ENCODE data around the gene YTHDF1.
"Not testable (repeated sequence)": the region's sequence is repeated elsewhere in the genome, so short reads cannot be mapped to it uniquely, and the experiment has no call there.

The YTHDF1 gene

DNA sequence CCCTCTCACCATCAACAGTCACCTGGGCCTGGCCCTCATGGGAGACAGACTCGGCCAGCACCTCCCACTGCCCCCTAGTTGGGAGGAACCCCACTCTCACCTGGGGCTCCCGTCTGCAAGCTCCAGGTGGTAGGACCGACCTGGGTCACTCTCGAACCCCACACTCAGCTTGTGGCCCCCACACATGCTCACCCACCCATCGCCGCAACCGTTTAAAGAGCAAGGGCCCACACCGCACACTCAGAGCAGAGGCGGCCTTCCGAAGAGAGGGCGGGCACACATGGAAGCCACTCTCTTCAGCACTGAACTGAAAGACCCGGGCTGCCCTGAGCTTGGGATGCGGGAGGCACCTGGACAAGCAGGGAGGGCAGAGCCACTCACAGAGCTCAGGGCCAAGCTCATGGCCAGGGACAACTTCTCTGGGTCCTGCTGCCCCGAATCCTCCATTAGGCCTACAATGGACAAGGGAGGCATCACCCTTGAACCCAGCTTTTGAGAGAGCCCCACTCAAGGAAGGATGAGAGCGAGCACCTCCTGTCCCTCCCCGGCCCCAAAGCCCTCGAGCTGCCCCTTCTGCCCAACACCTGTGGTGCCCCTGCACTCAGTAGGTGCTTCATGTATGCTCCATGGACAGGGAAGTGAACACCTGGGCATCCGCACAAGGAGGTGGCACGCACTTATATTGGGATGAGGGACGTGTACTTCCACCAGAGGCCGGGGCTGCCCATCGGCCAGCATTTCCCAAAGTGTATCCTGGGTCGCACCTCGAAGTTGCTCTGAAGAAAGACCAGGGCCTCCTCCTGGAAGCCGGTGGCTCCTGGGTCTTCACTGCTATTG, 50.4 kb downstream of the YTHDF1 start:
- H3K27me3 ChIP-seq (ENCODE audit: control insufficient read depth in 1 of 2, insufficient read depth in 2 of 2, low read length in 2 of 2) = peaks cover 0 to 4% of the 10 kb centered on the region in 2 donors
- H3K4me3 ChIP-seq (ENCODE audit: low read depth in 1 of 2, low read length in 2 of 2) = no peak overlapping the region

DNA sequence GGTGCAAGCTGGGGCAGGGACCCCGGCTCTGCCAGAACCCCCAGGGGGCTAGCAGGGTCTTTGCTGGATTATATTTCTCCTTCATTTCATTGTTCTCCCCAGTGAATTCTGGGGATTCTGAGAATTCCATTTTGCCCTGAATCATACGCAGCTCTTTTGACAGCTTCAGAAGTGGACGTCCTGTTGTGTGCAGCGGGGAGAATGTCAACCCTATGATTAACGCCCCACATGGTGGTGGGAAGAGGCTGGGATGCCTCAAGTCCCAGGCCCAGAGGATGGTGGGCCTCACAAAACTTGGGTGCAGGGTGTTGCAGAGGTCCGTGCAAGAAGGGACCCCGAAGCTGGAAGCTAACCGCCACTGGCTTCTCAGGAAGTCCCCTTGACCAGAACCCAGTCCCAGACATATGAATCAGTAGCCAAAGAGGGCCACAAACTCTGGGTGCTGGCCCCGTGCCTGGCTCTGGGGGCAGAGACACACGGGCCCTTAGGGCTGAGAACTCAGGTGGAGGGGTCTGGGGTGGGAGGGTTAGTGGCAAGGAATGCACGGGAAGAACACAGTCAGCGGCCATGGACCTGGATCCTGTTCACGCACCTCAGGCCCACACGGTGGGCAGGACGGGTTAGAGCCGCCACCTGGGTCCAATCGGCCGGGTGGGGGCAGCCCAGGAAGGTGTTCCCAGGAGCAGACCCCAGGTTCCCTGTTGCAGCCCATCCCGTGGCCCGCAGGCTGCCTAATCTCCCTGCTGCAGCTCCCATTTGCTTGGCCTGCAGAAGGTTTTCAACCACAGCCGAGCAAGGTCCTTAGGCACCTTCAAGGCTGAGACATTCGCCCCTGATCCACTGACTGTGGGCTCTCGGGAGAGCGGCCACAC, 51.2 kb downstream of the YTHDF1 start:
- no peak overlapping the region for H3K27ac ChIP-seq (ENCODE audit: low read depth, low read length)
- no peaks in the 10 kb centered on the region for H3K4me1 ChIP-seq (ENCODE audit: control insufficient read depth in 1 of 2, insufficient read depth in 2 of 2, low read length in 2 of 2)
- H3K9ac ChIP-seq (ENCODE audit: low read depth in 1 of 2, low read length in 2 of 2) = no peak overlapping the region
- peaks cover 0 to 4% of the 10 kb centered on the region in 2 donors for H3K27me3 ChIP-seq (ENCODE audit: control insufficient read depth in 1 of 2, insufficient read depth in 2 of 2, low read length in 2 of 2)
- H3K9me3 ChIP-seq (ENCODE audit: control insufficient read depth in 1 of 2, low read length in 2 of 2) = no peaks in the 10 kb centered on the region
- H3K36me3 ChIP-seq (ENCODE audit: control insufficient read depth in 1 of 2, insufficient read depth in 2 of 2, low read length in 2 of 2) = no peaks in the 10 kb centered on the region
- no peak overlapping the region for H3K4me3 ChIP-seq (ENCODE audit: low read depth in 1 of 2, low read length in 2 of 2)

More for the DNA sequence above, 50.4 kb downstream of the YTHDF1 start:
- H3K4me1 ChIP-seq (ENCODE audit: control insufficient read depth in 1 of 2, insufficient read depth in 2 of 2, low read length in 2 of 2) = no peaks in the 10 kb centered on the region
- no peak overlapping the region for H3K9ac ChIP-seq (ENCODE audit: low read depth in 1 of 2, low read length in 2 of 2)
- no peak overlapping the region for H3K27ac ChIP-seq (ENCODE audit: low read depth, low read length)
- no peaks in the 10 kb centered on the region for H3K9me3 ChIP-seq (ENCODE audit: control insufficient read depth in 1 of 2, low read length in 2 of 2)
- no peaks in the 10 kb centered on the region for H3K36me3 ChIP-seq (ENCODE audit: control insufficient read depth in 1 of 2, insufficient read depth in 2 of 2, low read length in 2 of 2)

DNA sequence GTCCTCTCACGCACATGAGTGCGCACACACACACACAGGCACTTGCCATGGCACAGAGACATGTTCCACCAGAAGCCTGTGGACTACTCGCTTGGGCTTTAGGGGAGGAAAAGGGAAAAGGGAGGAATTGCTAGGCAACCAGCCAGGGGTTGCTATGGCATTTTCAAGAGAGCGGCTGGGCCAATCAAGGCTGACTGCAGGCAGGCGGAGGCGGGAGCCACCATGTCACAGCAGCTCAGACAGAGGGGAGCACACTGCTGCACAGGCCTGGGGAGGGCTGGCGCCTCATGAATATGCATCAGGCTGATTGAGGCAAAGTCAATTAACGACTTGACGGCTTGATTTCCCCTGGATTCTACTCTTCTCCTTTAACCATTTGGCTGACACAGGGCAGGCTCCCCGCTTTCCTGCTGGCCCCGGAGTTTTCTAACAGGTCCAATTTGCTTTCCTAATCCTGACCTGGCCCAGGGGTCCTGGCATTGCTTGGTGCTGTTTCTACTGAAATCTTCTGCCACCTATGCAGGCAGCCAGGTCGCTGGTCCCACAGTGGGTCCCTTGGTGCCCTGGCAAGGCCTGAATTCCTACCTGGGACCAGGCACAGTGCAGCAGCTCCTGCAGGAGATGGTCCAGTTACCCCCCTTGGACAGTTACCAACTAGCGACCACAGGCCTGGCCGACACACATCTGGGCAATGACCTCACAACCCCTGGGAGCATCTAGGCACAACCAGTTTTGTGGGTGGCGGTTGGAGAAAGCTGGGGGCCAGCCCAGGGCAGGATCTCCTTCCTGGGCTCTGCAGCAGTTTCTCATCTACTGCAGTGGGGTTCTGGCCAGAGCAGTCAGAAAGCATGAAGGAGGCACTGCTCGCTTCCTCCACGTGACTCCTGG, 52.1 kb downstream of the YTHDF1 start:
- H3K9ac ChIP-seq (ENCODE audit: low read depth in 1 of 2, low read length in 2 of 2) = no peak overlapping the region
- H3K27ac ChIP-seq (ENCODE audit: low read depth, low read length) = no peak overlapping the region
- no peaks in the 10 kb centered on the region for H3K9me3 ChIP-seq (ENCODE audit: control insufficient read depth in 1 of 2, low read length in 2 of 2)
- no peak overlapping the region for H3K4me3 ChIP-seq (ENCODE audit: low read depth in 1 of 2, low read length in 2 of 2)
- H3K36me3 ChIP-seq (ENCODE audit: control insufficient read depth in 1 of 2, insufficient read depth in 2 of 2, low read length in 2 of 2) = no peaks in the 10 kb centered on the region
- H3K4me1 ChIP-seq (ENCODE audit: control insufficient read depth in 1 of 2, insufficient read depth in 2 of 2, low read length in 2 of 2) = no peaks in the 10 kb centered on the region
- peaks cover 0 to 4% of the 10 kb centered on the region in 2 donors for H3K27me3 ChIP-seq (ENCODE audit: control insufficient read depth in 1 of 2, insufficient read depth in 2 of 2, low read length in 2 of 2)

DNA sequence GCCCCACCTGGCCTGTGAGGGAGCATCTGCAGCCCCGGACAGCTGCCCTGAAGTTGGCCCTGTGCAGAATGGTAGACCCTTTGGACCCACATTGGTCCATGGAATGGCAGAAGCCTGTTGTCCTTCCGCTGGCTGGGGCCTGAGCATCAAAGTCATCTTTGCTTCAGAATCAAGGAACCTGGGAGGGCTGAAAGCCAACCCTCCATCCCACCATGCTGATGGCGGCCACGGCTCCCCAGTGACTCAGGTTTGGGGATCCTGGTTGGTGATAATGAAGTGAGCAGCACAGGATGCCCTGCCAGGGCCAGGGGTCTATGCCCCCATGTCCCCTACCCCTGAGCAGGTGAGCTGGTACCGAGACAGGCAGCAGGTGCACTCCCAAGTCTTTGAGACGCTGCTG, 52.8 kb downstream of the YTHDF1 start:
- Histone ChIP-seq H3K27me3 (ENCODE audit: control insufficient read depth in 1 of 2, insufficient read depth in 2 of 2, low read length in 2 of 2) (peaks cover 0 to 4% of the 10 kb centered on the region in 2 donors), H3K4me1 (ENCODE audit: control insufficient read depth in 1 of 2, insufficient read depth in 2 of 2, low read length in 2 of 2) (no peaks in the 10 kb centered on the region), H3K36me3 (ENCODE audit: control insufficient read depth in 1 of 2, insufficient read depth in 2 of 2, low read length in 2 of 2) (no peaks in the 10 kb centered on the region), H3K27ac (ENCODE audit: low read depth, low read length) (no peak overlapping the region), H3K9ac (ENCODE audit: low read depth in 1 of 2, low read length in 2 of 2) (no peak overlapping the region), H3K9me3 (ENCODE audit: control insufficient read depth in 1 of 2, low read length in 2 of 2) (no peaks in the 10 kb centered on the region), H3K4me3 (ENCODE audit: low read depth in 1 of 2, low read length in 2 of 2) (no peak overlapping the region)

DNA sequence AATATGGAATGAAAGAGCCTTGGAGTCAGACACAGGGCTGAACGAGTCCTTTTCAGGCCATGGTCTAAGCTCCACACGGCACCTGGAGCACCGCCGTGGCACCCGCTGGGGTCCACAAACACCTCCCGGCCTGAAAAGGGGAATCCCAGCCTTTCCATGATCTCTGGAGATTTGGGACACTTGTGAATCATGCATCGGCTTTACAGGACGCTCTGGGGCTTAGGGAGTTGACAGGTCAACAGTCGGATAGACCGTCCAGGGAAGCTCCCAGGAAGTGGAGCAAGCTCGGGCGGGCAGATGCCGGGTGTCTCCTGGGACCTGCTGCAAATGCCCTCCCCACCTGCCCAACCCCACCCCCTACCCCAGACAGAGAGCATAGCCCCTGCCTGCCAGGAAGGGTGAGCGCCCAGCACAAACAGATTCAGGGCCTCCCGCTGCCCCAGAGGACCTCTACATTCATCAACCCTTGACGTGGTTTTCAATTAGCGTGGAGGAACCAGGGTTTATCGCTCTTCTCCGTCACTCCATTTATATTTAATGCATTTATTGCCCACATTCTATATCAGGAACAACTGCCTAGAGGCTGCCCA, 53.6 kb downstream of the YTHDF1 start:
- H3K9ac ChIP-seq (ENCODE audit: low read depth in 1 of 2, low read length in 2 of 2) = no peak overlapping the region

DNA sequence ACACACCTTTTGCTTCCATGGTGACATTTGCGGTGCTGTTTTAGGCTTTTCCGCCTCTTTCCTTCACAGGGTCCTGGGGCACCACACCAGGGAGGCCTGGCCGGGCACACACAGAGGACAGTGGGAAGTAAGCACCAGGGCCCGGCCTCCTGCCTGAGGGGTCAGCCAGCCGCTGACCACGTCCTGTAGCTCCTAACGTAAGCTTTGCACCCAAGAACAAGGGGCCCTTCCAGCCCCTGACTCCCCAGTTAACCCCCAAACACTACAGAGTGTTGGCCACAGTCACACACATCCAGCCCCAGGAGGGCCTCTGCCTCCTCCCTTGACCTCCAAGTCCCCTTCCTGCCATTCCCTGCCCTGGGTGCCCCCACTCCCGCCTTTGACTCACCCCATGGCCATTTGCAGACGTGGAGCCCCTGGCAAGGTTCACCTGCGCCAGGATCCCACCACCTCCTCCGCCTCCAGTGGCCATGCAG, 54.7 kb downstream of the YTHDF1 start:
- no peak overlapping the region for H3K4me3 ChIP-seq (ENCODE audit: low read depth in 1 of 2, low read length in 2 of 2)
- H3K27me3 ChIP-seq (ENCODE audit: control insufficient read depth in 1 of 2, insufficient read depth in 2 of 2, low read length in 2 of 2) = peaks cover 0 to 4% of the 10 kb centered on the region in 2 donors
- no peaks in the 10 kb centered on the region for H3K36me3 ChIP-seq (ENCODE audit: control insufficient read depth in 1 of 2, insufficient read depth in 2 of 2, low read length in 2 of 2)
- H3K4me1 ChIP-seq (ENCODE audit: control insufficient read depth in 1 of 2, insufficient read depth in 2 of 2, low read length in 2 of 2) = no peaks in the 10 kb centered on the region
- no peak overlapping the region for H3K27ac ChIP-seq (ENCODE audit: low read depth, low read length)
- no peak overlapping the region for H3K9ac ChIP-seq (ENCODE audit: low read depth in 1 of 2, low read length in 2 of 2)
- no peaks in the 10 kb centered on the region for H3K9me3 ChIP-seq (ENCODE audit: control insufficient read depth in 1 of 2, low read length in 2 of 2)

More for the DNA sequence above, 53.6 kb downstream of the YTHDF1 start:
- Histone ChIP-seq H3K9me3 (ENCODE audit: control insufficient read depth in 1 of 2, low read length in 2 of 2) (no peaks in the 10 kb centered on the region), H3K27ac (ENCODE audit: low read depth, low read length) (no peak overlapping the region), H3K4me1 (ENCODE audit: control insufficient read depth in 1 of 2, insufficient read depth in 2 of 2, low read length in 2 of 2) (no peaks in the 10 kb centered on the region), H3K27me3 (ENCODE audit: control insufficient read depth in 1 of 2, insufficient read depth in 2 of 2, low read length in 2 of 2) (peaks cover 0 to 4% of the 10 kb centered on the region in 2 donors), H3K4me3 (ENCODE audit: low read depth in 1 of 2, low read length in 2 of 2) (no peak overlapping the region), H3K36me3 (ENCODE audit: control insufficient read depth in 1 of 2, insufficient read depth in 2 of 2, low read length in 2 of 2) (no peaks in the 10 kb centered on the region)

DNA sequence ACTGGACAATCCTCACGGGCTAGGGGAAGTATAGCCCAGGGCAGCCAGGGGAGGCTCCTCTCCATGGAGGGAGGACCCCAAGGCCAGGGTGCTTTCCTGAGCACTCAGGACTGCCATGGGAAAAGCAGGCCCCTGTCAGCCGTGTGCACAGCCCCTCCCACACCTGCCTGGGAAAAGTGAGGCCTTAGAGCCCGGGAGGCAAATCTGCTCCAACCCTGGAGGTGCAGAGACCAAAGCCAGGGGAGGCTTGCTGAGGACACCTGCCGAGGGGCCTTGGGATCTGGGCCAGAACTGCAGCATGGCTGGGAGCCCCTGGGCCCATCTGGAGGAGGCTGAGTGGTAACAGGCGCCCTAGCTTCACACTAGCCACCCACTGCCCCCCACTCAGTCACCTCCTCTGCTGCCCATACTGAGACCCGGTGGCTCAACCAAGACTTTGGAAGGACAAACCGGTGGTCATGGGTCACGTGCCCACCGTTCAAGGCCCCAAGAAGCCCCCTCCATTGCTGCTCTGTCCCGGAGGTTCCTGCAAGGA, 55.2 kb downstream of the YTHDF1 start:
- H3K4me1 ChIP-seq (ENCODE audit: control insufficient read depth in 1 of 2, insufficient read depth in 2 of 2, low read length in 2 of 2) = no peaks in the 10 kb centered on the region
- H3K36me3 ChIP-seq (ENCODE audit: control insufficient read depth in 1 of 2, insufficient read depth in 2 of 2, low read length in 2 of 2) = no peaks in the 10 kb centered on the region
- H3K4me3 ChIP-seq (ENCODE audit: low read depth in 1 of 2, low read length in 2 of 2) = no peak overlapping the region
- H3K27ac ChIP-seq (ENCODE audit: low read depth, low read length) = no peak overlapping the region
- no peak overlapping the region for H3K9ac ChIP-seq (ENCODE audit: low read depth in 1 of 2, low read length in 2 of 2)
- no peaks in the 10 kb centered on the region for H3K9me3 ChIP-seq (ENCODE audit: control insufficient read depth in 1 of 2, low read length in 2 of 2)
- H3K27me3 ChIP-seq (ENCODE audit: control insufficient read depth in 1 of 2, insufficient read depth in 2 of 2, low read length in 2 of 2) = peaks cover 0 to 4% of the 10 kb centered on the region in 2 donors

DNA sequence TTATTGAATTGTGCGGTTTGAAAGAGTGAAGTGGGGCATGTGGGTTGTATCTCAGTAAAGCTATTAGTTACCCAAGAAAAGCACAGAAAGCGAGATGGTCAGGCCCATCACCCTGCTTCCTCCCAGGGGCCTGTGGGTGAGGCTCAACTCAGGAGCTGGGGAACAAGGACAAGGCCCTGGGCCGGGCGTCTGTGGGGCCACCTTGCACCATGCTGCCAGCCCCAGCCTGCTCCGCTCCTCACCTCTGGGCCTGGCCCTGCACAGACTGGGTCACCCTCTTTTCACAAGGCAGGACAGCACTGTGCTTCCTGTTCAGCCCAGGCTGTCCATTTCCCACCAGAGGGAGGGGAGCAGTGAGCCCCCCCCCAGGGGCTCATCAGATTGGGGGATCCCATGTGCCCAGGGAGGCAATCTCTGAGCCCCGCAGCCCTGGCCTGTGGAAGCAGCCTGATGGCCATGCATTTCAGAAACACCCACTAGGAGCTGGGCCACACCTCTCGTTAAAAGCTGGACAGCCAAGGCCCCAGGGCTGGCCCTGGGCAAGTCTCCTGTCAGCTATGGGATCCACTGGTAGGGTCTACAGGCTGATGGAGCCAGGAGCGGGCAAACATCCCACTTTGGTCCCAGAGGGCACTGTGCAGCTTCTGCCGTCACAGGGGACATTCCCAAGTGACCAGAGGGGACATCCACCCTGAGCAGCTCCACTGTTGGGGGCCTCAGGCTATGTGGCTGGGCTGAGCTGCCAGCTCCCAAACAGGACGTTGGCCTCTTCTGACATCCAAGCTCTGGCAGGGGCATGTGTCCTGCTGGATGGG, 55.9 kb downstream of the YTHDF1 start:
- H3K9ac ChIP-seq (ENCODE audit: low read depth in 1 of 2, low read length in 2 of 2) = no peak overlapping the region
- no peaks in the 10 kb centered on the region for H3K4me1 ChIP-seq (ENCODE audit: control insufficient read depth in 1 of 2, insufficient read depth in 2 of 2, low read length in 2 of 2)
- no peak overlapping the region for H3K27ac ChIP-seq (ENCODE audit: low read depth, low read length)
- no peak overlapping the region for H3K4me3 ChIP-seq (ENCODE audit: low read depth in 1 of 2, low read length in 2 of 2)
- no peaks in the 10 kb centered on the region for H3K36me3 ChIP-seq (ENCODE audit: control insufficient read depth in 1 of 2, insufficient read depth in 2 of 2, low read length in 2 of 2)
- peaks cover 0 to 7% of the 10 kb centered on the region in 2 donors for H3K27me3 ChIP-seq (ENCODE audit: control insufficient read depth in 1 of 2, insufficient read depth in 2 of 2, low read length in 2 of 2)
- H3K9me3 ChIP-seq (ENCODE audit: control insufficient read depth in 1 of 2, low read length in 2 of 2) = no peaks in the 10 kb centered on the region

DNA sequence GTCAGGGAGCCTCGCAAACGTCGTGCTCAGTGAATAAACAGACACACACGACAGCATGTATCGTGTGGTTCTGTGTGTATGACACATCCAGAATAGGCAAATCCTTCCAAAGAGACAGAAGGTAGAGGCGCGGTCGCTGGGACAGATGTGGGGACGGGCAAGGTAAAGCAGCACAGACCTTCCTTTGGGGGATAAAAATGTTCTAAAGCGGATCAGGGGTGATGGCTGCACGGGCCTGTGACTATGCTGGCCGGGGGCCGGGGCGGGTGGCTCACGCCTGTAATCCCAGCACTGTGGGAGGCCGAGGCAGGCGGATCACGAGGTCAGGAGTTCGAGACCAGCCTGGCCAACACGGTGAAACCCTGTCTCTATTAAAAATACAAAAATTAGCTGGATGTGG, 56.7 kb downstream of the YTHDF1 start:
- H3K9ac ChIP-seq (ENCODE audit: low read depth in 1 of 2, low read length in 2 of 2); H3K27ac ChIP-seq (ENCODE audit: low read depth, low read length); H3K4me1 ChIP-seq (ENCODE audit: control insufficient read depth in 1 of 2, insufficient read depth in 2 of 2, low read length in 2 of 2); H3K9me3 ChIP-seq (ENCODE audit: control insufficient read depth in 1 of 2, low read length in 2 of 2); H3K4me3 ChIP-seq (ENCODE audit: low read depth in 1 of 2, low read length in 2 of 2); H3K27me3 ChIP-seq (ENCODE audit: control insufficient read depth in 1 of 2, insufficient read depth in 2 of 2, low read length in 2 of 2); H3K36me3 ChIP-seq (ENCODE audit: control insufficient read depth in 1 of 2, insufficient read depth in 2 of 2, low read length in 2 of 2): not testable (repeated sequence)
